ENCODE measurements around the gene PTGES3L. TPM values are rescaled to one million over a fixed set of nuclear protein-coding genes. Genes with fewer than 3 reads are reported as not detected.

PTGES3L gene
- total RNA-seq, 2 donors from 2014 or later, result 4.6 to 7.9 TPM

GRCh38 chr17:43027091-43028032 is 47.5 kb upstream of the PTGES3L start:
- Histone ChIP-seq H3K4me1 (ENCODE audit: control insufficient read depth, insufficient read depth, low read length) (peaks cover 5% of the 10 kb centered on the region), H3K27ac (ENCODE audit: low read depth, low read length) (no peak overlapping the region), H3K4me3 (ENCODE audit: low read length) (no peak overlapping the region), H3K9me3 (ENCODE audit: control insufficient read depth, low read length) (no peaks in the 10 kb centered on the region), H3K36me3 (ENCODE audit: control insufficient read depth, insufficient read depth, low read length) (no peaks in the 10 kb centered on the region), H3K9ac (ENCODE audit: extremely low read depth, low read length, poor library complexity, severe bottlenecking) (no peak overlapping the region), H3K27me3 (ENCODE audit: control insufficient read depth, insufficient read depth, low read length, poor library complexity, severe bottlenecking) (no peaks in the 10 kb centered on the region)
- H3K27ac Mint-ChIP-seq, result no peak overlapping the region
- no peaks in the 10 kb centered on the region for H3K27me3 Mint-ChIP-seq (ENCODE audit: insufficient read depth)
- TF ChIP-seq, protein P1, sequence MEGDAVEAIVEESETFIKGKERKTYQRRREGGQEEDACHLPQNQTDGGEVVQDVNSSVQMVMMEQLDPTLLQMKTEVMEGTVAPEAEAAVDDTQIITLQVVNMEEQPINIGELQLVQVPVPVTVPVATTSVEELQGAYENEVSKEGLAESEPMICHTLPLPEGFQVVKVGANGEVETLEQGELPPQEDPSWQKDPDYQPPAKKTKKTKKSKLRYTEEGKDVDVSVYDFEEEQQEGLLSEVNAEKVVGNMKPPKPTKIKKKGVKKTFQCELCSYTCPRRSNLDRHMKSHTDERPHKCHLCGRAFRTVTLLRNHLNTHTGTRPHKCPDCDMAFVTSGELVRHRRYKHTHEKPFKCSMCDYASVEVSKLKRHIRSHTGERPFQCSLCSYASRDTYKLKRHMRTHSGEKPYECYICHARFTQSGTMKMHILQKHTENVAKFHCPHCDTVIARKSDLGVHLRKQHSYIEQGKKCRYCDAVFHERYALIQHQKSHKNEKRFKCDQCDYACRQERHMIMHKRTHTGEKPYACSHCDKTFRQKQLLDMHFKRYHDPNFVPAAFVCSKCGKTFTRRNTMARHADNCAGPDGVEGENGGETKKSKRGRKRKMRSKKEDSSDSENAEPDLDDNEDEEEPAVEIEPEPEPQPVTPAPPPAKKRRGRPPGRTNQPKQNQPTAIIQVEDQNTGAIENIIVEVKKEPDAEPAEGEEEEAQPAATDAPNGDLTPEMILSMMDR (conservative IDR thresholded peaks at IDR 0.05), result no peak
- no peak overlapping the region for H3K4me3 Mint-ChIP-seq
- H3K9me3 Mint-ChIP-seq, result no peaks in the 10 kb centered on the region
- peak; percentile 80 for DNase-seq
- 79 to 87% methylated on average over 4 to 7 of the region's 9 CpGs for WGBS, 2 experiments (ENCODE audit: insufficient coverage in 1 of 2, insufficient read length in 1 of 2)
- peaks cover 21% of the 10 kb centered on the region for H3K36me3 Mint-ChIP-seq (ENCODE audit: low read depth)
- H3K4me1 Mint-ChIP-seq, result peaks cover 28% of the 10 kb centered on the region

DNA sequence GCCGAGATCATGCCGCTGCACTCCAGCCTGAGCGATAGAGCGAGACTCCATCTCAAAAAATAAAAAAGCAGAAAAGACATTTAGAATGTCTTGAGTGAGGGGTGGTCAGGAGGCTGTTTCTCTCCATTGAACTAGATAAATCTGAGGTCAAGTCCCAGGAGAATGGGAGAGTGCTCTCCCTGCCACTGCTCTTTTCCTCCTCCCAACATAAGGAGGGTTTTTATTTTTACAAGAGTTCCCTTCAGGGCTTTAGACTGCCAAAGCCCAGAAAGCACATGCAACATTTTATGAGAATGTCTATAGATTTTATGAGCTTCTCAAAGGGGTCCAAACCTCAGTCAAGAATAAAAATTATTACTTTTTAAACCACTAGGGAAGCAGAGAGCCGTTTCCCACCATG is 46.7 kb upstream of the PTGES3L start:
- DNase-seq, result no peak
- WGBS, 2 experiments (ENCODE audit: insufficient coverage in 1 of 2, insufficient read length in 1 of 2), result 97 to 100% methylated on average over 1 to 5 of the region's 5 CpGs
- H3K27ac ChIP-seq (ENCODE audit: low read depth, low read length), result no peak overlapping the region
- TF ChIP-seq, protein P1 (conservative IDR thresholded peaks at IDR 0.05), result no peak
- no peaks in the 10 kb centered on the region for H3K27me3 Mint-ChIP-seq (ENCODE audit: insufficient read depth)
- peaks cover 4% of the 10 kb centered on the region for H3K4me1 ChIP-seq (ENCODE audit: control insufficient read depth, insufficient read depth, low read length)
- H3K9me3 Mint-ChIP-seq, result no peaks in the 10 kb centered on the region
- no peaks in the 10 kb centered on the region for H3K9me3 ChIP-seq (ENCODE audit: control insufficient read depth, low read length)
- H3K4me3 Mint-ChIP-seq, result peak overlapping the region; percentile 70
- peaks cover 25% of the 10 kb centered on the region for H3K4me1 Mint-ChIP-seq
- H3K36me3 ChIP-seq (ENCODE audit: control insufficient read depth, insufficient read depth, low read length), result no peaks in the 10 kb centered on the region
- H3K9ac ChIP-seq (ENCODE audit: extremely low read depth, low read length, poor library complexity, severe bottlenecking), result no peak overlapping the region
- no peak overlapping the region for H3K27ac Mint-ChIP-seq
- H3K27me3 ChIP-seq (ENCODE audit: control insufficient read depth, insufficient read depth, low read length, poor library complexity, severe bottlenecking), result no peaks in the 10 kb centered on the region
- H3K4me3 ChIP-seq (ENCODE audit: low read length), result no peak overlapping the region
- H3K36me3 Mint-ChIP-seq (ENCODE audit: low read depth), result peaks cover 21% of the 10 kb centered on the region

DNA sequence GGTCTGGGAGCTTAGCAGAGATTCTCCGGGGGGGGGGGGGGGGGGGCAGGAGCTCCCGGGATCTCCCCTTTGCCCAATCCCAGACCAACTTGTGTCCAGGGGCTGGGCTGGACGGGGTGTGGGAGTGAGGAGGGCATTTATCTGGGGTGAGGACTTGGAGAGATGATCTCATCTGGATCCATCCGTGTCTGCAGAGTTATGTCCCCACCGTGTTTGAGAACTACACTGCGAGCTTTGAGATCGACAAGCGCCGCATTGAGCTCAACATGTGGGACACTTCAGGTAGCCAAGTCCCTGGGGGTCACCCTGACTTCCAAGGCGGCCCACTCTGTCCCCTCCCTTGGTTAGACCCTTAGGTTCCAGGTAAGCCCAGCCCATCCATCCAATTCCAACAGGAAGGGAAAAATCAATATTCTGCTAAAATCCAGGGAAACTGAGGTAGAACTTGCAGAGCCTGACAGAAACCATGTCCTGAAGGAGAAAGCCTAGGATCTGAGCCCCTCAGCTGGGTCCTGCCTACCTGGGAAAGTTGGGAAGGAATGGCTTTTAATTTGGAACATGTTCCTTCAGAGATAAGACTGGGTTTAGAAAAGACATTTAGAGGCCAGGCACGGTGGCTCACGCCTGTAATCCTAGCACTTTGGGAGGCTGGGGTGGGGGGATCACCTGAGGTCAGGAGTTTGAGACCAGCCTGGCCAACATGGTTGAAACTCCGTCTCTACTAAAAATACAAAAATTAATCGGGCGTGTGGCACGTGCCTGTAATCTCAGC is 46.1 kb upstream of the PTGES3L start:
- no peak overlapping the region for H3K9ac ChIP-seq (ENCODE audit: extremely low read depth, low read length, poor library complexity, severe bottlenecking)
- 76 to 96% methylated on average over 6 to 14 of the region's 16 CpGs for WGBS, 2 experiments (ENCODE audit: insufficient coverage in 1 of 2, insufficient read length in 1 of 2)
- H3K4me3 ChIP-seq (ENCODE audit: low read length), result peak overlapping the region; percentile 84
- H3K4me1 Mint-ChIP-seq, result peaks cover 20% of the 10 kb centered on the region
- H3K9me3 Mint-ChIP-seq, result no peaks in the 10 kb centered on the region
- H3K4me1 ChIP-seq (ENCODE audit: control insufficient read depth, insufficient read depth, low read length), result no peaks in the 10 kb centered on the region
- TF ChIP-seq, protein P1 (conservative IDR thresholded peaks at IDR 0.05), result no peak
- H3K27me3 ChIP-seq (ENCODE audit: control insufficient read depth, insufficient read depth, low read length, poor library complexity, severe bottlenecking), result no peaks in the 10 kb centered on the region
- no peaks in the 10 kb centered on the region for H3K36me3 ChIP-seq (ENCODE audit: control insufficient read depth, insufficient read depth, low read length)
- H3K9me3 ChIP-seq (ENCODE audit: control insufficient read depth, low read length), result no peaks in the 10 kb centered on the region
- H3K27me3 Mint-ChIP-seq (ENCODE audit: insufficient read depth), result no peaks in the 10 kb centered on the region
- no peak for DNase-seq
- peaks cover 21% of the 10 kb centered on the region for H3K36me3 Mint-ChIP-seq (ENCODE audit: low read depth)
- no peak overlapping the region for H3K27ac ChIP-seq (ENCODE audit: low read depth, low read length)
- peak overlapping the region; percentile 70 for H3K4me3 Mint-ChIP-seq
- H3K27ac Mint-ChIP-seq, result no peak overlapping the region

Measured in endodermal cell (in vitro differentiated cells).